Measurements from ENCODE around the gene BTBD9.

The BTBD9 gene

GRCh38 chr6:38158762-38159350 is 480.9 kb downstream of the BTBD9 start:
- Histone ChIP-seq H3K27me3 (ENCODE audit: control insufficient read depth, insufficient read depth, low read length) (no peaks in the 10 kb centered on the region), H3K4me3 (ENCODE audit: low read length) (no peak overlapping the region), H3K36me3 (ENCODE audit: control insufficient read depth, low read depth, low read length) (no peaks in the 10 kb centered on the region), H3K9ac (ENCODE audit: low read length) (no peak overlapping the region), H3K4me1 (ENCODE audit: control insufficient read depth, low read depth, low read length) (no peaks in the 10 kb centered on the region), H3K27ac (ENCODE audit: low read length) (no peak overlapping the region), H3K9me3 (ENCODE audit: control insufficient read depth, low read depth, low read length) (no peaks in the 10 kb centered on the region)

- H3K4me3 ChIP-seq (ENCODE audit: low read length) = no peak overlapping the region
- H3K4me1 ChIP-seq (ENCODE audit: control insufficient read depth, low read depth, low read length) = no peaks in the 10 kb centered on the region
- no peaks in the 10 kb centered on the region for H3K36me3 ChIP-seq (ENCODE audit: control insufficient read depth, low read depth, low read length)
- H3K27me3 ChIP-seq (ENCODE audit: control insufficient read depth, insufficient read depth, low read length) = no peaks in the 10 kb centered on the region
- H3K9me3 ChIP-seq (ENCODE audit: control insufficient read depth, low read depth, low read length) = no peaks in the 10 kb centered on the region
- H3K9ac ChIP-seq (ENCODE audit: low read length) = no peak overlapping the region
- H3K27ac ChIP-seq (ENCODE audit: low read length) = no peak overlapping the region
Measured at GRCh38 chr6:38157905-38158304, 481.8 kb downstream of the BTBD9 start.

- Histone ChIP-seq H3K27ac (ENCODE audit: low read length) (no peak overlapping the region), H3K36me3 (ENCODE audit: control insufficient read depth, low read depth, low read length) (no peaks in the 10 kb centered on the region), H3K4me1 (ENCODE audit: control insufficient read depth, low read depth, low read length) (no peaks in the 10 kb centered on the region), H3K9me3 (ENCODE audit: control insufficient read depth, low read depth, low read length) (no peaks in the 10 kb centered on the region), H3K4me3 (ENCODE audit: low read length) (no peak overlapping the region), H3K9ac (ENCODE audit: low read length) (no peak overlapping the region), H3K27me3 (ENCODE audit: control insufficient read depth, insufficient read depth, low read length) (no peaks in the 10 kb centered on the region)
Measured at GRCh38 chr6:38156818-38157565, 482.7 kb downstream of the BTBD9 start.

- Histone ChIP-seq H3K4me3 (ENCODE audit: low read length) (no peak overlapping the region), H3K4me1 (ENCODE audit: control insufficient read depth, low read depth, low read length) (no peaks in the 10 kb centered on the region), H3K27me3 (ENCODE audit: control insufficient read depth, insufficient read depth, low read length) (no peaks in the 10 kb centered on the region), H3K27ac (ENCODE audit: low read length) (no peak overlapping the region), H3K9ac (ENCODE audit: low read length) (no peak overlapping the region), H3K36me3 (ENCODE audit: control insufficient read depth, low read depth, low read length) (no peaks in the 10 kb centered on the region), H3K9me3 (ENCODE audit: control insufficient read depth, low read depth, low read length) (no peaks in the 10 kb centered on the region)
Measured at GRCh38 chr6:38155621-38156204, 484.0 kb downstream of the BTBD9 start.

- Histone ChIP-seq H3K4me3 (ENCODE audit: low read length) (no peak overlapping the region), H3K4me1 (ENCODE audit: control insufficient read depth, low read depth, low read length) (no peaks in the 10 kb centered on the region), H3K36me3 (ENCODE audit: control insufficient read depth, low read depth, low read length) (no peaks in the 10 kb centered on the region), H3K27me3 (ENCODE audit: control insufficient read depth, insufficient read depth, low read length) (no peaks in the 10 kb centered on the region), H3K9me3 (ENCODE audit: control insufficient read depth, low read depth, low read length) (no peaks in the 10 kb centered on the region), H3K27ac (ENCODE audit: low read length) (no peak overlapping the region), H3K9ac (ENCODE audit: low read length) (no peak overlapping the region)
Measured at GRCh38 chr6:38155144-38155543, 484.6 kb downstream of the BTBD9 start.

GRCh38 chr6:38154731-38155130 is 485.0 kb downstream of the BTBD9 start:
- H3K27ac ChIP-seq (ENCODE audit: low read length) = no peak overlapping the region
- H3K27me3 ChIP-seq (ENCODE audit: control insufficient read depth, insufficient read depth, low read length) = no peaks in the 10 kb centered on the region
- H3K4me1 ChIP-seq (ENCODE audit: control insufficient read depth, low read depth, low read length) = no peaks in the 10 kb centered on the region
- no peaks in the 10 kb centered on the region for H3K36me3 ChIP-seq (ENCODE audit: control insufficient read depth, low read depth, low read length)
- H3K4me3 ChIP-seq (ENCODE audit: low read length) = no peak overlapping the region
- no peaks in the 10 kb centered on the region for H3K9me3 ChIP-seq (ENCODE audit: control insufficient read depth, low read depth, low read length)
- no peak overlapping the region for H3K9ac ChIP-seq (ENCODE audit: low read length)

- H3K4me3 ChIP-seq (ENCODE audit: low read length) = no peak overlapping the region
- H3K9me3 ChIP-seq (ENCODE audit: control insufficient read depth, low read depth, low read length) = no peaks in the 10 kb centered on the region
- H3K27me3 ChIP-seq (ENCODE audit: control insufficient read depth, insufficient read depth, low read length) = no peaks in the 10 kb centered on the region
- no peak overlapping the region for H3K27ac ChIP-seq (ENCODE audit: low read length)
- H3K36me3 ChIP-seq (ENCODE audit: control insufficient read depth, low read depth, low read length) = no peaks in the 10 kb centered on the region
- H3K4me1 ChIP-seq (ENCODE audit: control insufficient read depth, low read depth, low read length) = no peaks in the 10 kb centered on the region
- H3K9ac ChIP-seq (ENCODE audit: low read length) = no peak overlapping the region
Measured at GRCh38 chr6:38153798-38154345, 485.9 kb downstream of the BTBD9 start.

GRCh38 chr6:38153076-38153797 is 486.5 kb downstream of the BTBD9 start:
- no peaks in the 10 kb centered on the region for H3K9me3 ChIP-seq (ENCODE audit: control insufficient read depth, low read depth, low read length)
- H3K9ac ChIP-seq (ENCODE audit: low read length) = no peak overlapping the region
- no peaks in the 10 kb centered on the region for H3K27me3 ChIP-seq (ENCODE audit: control insufficient read depth, insufficient read depth, low read length)
- no peak overlapping the region for H3K27ac ChIP-seq (ENCODE audit: low read length)
- H3K36me3 ChIP-seq (ENCODE audit: control insufficient read depth, low read depth, low read length) = no peaks in the 10 kb centered on the region
- H3K4me1 ChIP-seq (ENCODE audit: control insufficient read depth, low read depth, low read length) = peaks cover 2% of the 10 kb centered on the region
- H3K4me3 ChIP-seq (ENCODE audit: low read length) = no peak overlapping the region

- H3K4me3 ChIP-seq (ENCODE audit: low read length) = no peak overlapping the region
- peaks cover 2% of the 10 kb centered on the region for H3K4me1 ChIP-seq (ENCODE audit: control insufficient read depth, low read depth, low read length)
- H3K27ac ChIP-seq (ENCODE audit: low read length) = no peak overlapping the region
- H3K36me3 ChIP-seq (ENCODE audit: control insufficient read depth, low read depth, low read length) = no peaks in the 10 kb centered on the region
- no peaks in the 10 kb centered on the region for H3K9me3 ChIP-seq (ENCODE audit: control insufficient read depth, low read depth, low read length)
- no peaks in the 10 kb centered on the region for H3K27me3 ChIP-seq (ENCODE audit: control insufficient read depth, insufficient read depth, low read length)
- H3K9ac ChIP-seq (ENCODE audit: low read length) = no peak overlapping the region
Measured at GRCh38 chr6:38152620-38153019, 487.1 kb downstream of the BTBD9 start.

- H3K4me3 ChIP-seq (ENCODE audit: low read length) = no peak overlapping the region
- H3K4me1 ChIP-seq (ENCODE audit: control insufficient read depth, low read depth, low read length) = peaks cover 2% of the 10 kb centered on the region
- H3K27me3 ChIP-seq (ENCODE audit: control insufficient read depth, insufficient read depth, low read length) = no peaks in the 10 kb centered on the region
- no peaks in the 10 kb centered on the region for H3K9me3 ChIP-seq (ENCODE audit: control insufficient read depth, low read depth, low read length)
- H3K27ac ChIP-seq (ENCODE audit: low read length) = no peak overlapping the region
- H3K36me3 ChIP-seq (ENCODE audit: control insufficient read depth, low read depth, low read length) = no peaks in the 10 kb centered on the region
- H3K9ac ChIP-seq (ENCODE audit: low read length) = no peak overlapping the region
Measured at GRCh38 chr6:38151580-38152500, 487.9 kb downstream of the BTBD9 start.
